ENCODE results near the gene ZNF746. TPM values are rescaled to one million over a fixed set of nuclear protein-coding genes. Genes with fewer than 3 reads are reported as not detected.
A peak's percentile ranks its signal among the peaks of the same experiment; 100 is the strongest.

ZNF746 gene
- total and polyA plus RNA-seq, 2 donors (not counting 1 experiment from before 2014, with no cell fraction given) = 5.9 to 21.5 TPM

DNA sequence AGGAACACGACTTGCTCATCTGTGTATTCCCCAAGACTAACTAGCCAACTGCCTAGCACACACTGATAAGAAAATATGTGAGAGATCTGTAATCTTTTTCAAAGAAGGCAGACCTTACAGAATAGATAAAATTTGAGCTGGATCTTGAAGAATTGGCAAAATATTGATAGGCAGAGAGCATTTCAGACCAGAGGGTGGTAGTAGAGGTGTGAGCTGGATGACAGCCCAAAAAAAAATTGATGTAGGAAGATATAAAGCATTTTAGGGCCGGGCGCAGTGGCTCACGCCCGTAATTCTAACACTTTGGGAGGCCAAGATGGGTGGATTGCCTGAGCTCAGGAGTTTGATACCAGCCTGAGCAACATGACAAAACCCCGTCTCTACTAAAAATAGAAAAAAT, 1.2 kb upstream of the ZNF746 start:
- no peak for DNase-seq (ENCODE audit: low read depth in 2 of 2)
- H4K20me1 ChIP-seq (ENCODE audit: control insufficient read depth, extremely low read depth, insufficient read depth, low read length) = no peaks in the 10 kb centered on the region
- no peak overlapping the region for H3K4me3 ChIP-seq (replicated peaks in 1 of 4; ENCODE audit: control extremely low read depth in 1 of 4, insufficient read depth in 1 of 4, low read depth in 3 of 4, low read length in 4 of 4)
- peaks cover 7% of the 10 kb centered on the region for H3K4me1 ChIP-seq (ENCODE audit: control insufficient read depth, extremely low read depth, insufficient read depth, low read length)
- peaks cover 2% of the 10 kb centered on the region for H3K36me3 ChIP-seq (ENCODE audit: control insufficient read depth, insufficient read depth, low read length)
- H3K4me2 ChIP-seq (ENCODE audit: extremely low read depth, insufficient read depth, low read length) = no peak overlapping the region
- peaks cover 6% of the 10 kb centered on the region for H3K27me3 ChIP-seq (ENCODE audit: control insufficient read depth, insufficient read depth, low read length)
- no peaks in the 10 kb centered on the region for H3K9me3 ChIP-seq (ENCODE audit: control insufficient read depth, insufficient read depth, low read depth, low read length)
- no peak overlapping the region for H2AFZ ChIP-seq (ENCODE audit: low read length)
- H3K27ac ChIP-seq (ENCODE audit: insufficient read depth, low read length) = no peak overlapping the region
- peaks cover 19% of the 10 kb centered on the region for H3K79me2 ChIP-seq (ENCODE audit: control insufficient read depth, insufficient read depth, low read length)
- H3K9ac ChIP-seq (ENCODE audit: insufficient read depth, low read length) = no peak overlapping the region
- TF ChIP-seq EZH2 (IDR thresholded peaks at IDR 0.05; ENCODE audit: low read length, missing control alignments) = no peak
- TF ChIP-seq, protein P1, sequence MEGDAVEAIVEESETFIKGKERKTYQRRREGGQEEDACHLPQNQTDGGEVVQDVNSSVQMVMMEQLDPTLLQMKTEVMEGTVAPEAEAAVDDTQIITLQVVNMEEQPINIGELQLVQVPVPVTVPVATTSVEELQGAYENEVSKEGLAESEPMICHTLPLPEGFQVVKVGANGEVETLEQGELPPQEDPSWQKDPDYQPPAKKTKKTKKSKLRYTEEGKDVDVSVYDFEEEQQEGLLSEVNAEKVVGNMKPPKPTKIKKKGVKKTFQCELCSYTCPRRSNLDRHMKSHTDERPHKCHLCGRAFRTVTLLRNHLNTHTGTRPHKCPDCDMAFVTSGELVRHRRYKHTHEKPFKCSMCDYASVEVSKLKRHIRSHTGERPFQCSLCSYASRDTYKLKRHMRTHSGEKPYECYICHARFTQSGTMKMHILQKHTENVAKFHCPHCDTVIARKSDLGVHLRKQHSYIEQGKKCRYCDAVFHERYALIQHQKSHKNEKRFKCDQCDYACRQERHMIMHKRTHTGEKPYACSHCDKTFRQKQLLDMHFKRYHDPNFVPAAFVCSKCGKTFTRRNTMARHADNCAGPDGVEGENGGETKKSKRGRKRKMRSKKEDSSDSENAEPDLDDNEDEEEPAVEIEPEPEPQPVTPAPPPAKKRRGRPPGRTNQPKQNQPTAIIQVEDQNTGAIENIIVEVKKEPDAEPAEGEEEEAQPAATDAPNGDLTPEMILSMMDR (conservative IDR thresholded peaks at IDR 0.05 in 1 of 2, IDR thresholded peaks at IDR 0.05 in 1 of 2; ENCODE audit: low read depth in 1 of 2, low read length in 2 of 2) = no peak

DNA sequence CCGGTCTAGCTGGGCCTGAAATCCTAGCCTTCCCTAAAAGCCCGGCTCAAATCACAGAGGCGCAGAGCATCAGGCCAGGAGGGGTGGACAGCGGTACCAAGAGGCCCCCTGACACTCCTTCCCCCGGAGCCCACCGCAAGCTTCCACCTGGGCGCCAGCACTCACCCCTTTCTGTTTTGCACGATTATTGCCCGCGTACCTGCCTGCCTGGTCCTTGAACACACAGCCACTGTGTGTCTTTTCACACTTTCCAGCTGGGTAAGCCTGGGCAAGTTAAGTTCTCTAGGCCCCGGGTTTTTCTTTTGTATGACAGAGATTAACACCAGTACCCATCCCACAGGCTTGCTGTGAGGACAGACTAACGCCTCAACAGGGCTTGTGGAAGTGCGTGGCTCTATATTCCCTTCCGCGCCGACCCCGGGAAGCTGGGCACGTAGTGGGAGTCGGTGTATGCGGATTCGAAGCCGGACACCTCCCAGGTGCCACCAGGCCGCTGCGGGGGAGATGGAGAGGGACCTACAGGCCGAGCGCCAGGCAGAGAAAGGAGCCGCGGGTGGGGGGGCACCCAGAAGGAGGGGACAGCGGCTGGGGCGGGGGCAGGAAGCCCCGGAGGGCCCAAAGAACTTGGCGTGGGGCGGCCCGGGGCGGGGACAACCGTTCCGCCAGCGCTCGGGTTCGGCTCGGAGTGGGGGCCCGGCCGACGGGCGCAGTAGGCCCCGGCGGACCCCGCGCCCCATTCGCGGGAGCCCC, 792 bp downstream of the ZNF746 start:
- H4K20me1 ChIP-seq (ENCODE audit: control insufficient read depth, extremely low read depth, insufficient read depth, low read length) = no peaks in the 10 kb centered on the region
- peak overlapping the region; percentile 77 for H3K9ac ChIP-seq (ENCODE audit: insufficient read depth, low read length)
- H2AFZ ChIP-seq (ENCODE audit: low read length) = peak overlapping the region; percentile 16
- H3K4me2 ChIP-seq (ENCODE audit: extremely low read depth, insufficient read depth, low read length) = peak overlapping the region; percentile 82
- peak overlapping the region; percentile 62 to 89 (median 80) for H3K4me3 ChIP-seq (replicated peaks in 1 of 4; ENCODE audit: control extremely low read depth in 1 of 4, insufficient read depth in 1 of 4, low read depth in 3 of 4, low read length in 4 of 4)
- peak; percentile 33 to 42 for DNase-seq (ENCODE audit: low read depth in 2 of 2)
- TF ChIP-seq, protein P1 (conservative IDR thresholded peaks at IDR 0.05 in 1 of 2, IDR thresholded peaks at IDR 0.05 in 1 of 2; ENCODE audit: low read depth in 1 of 2, low read length in 2 of 2) = no peak
- TF ChIP-seq EZH2 (IDR thresholded peaks at IDR 0.05; ENCODE audit: low read length, missing control alignments) = no peak
- H3K36me3 ChIP-seq (ENCODE audit: control insufficient read depth, insufficient read depth, low read length) = peaks cover 15% of the 10 kb centered on the region
- peaks cover 6% of the 10 kb centered on the region for H3K27me3 ChIP-seq (ENCODE audit: control insufficient read depth, insufficient read depth, low read length)
- peak overlapping the region; percentile 69 for H3K27ac ChIP-seq (ENCODE audit: insufficient read depth, low read length)
- peaks cover 7% of the 10 kb centered on the region for H3K4me1 ChIP-seq (ENCODE audit: control insufficient read depth, extremely low read depth, insufficient read depth, low read length)
- no peaks in the 10 kb centered on the region for H3K9me3 ChIP-seq (ENCODE audit: control insufficient read depth, insufficient read depth, low read depth, low read length)
- H3K79me2 ChIP-seq (ENCODE audit: control insufficient read depth, insufficient read depth, low read length) = peaks cover 19% of the 10 kb centered on the region

GRCh38 chr7:149495785-149496641, 1.6 kb downstream of the ZNF746 start:
- Histone ChIP-seq H3K27me3 (ENCODE audit: control insufficient read depth, insufficient read depth, low read length) (peaks cover 6% of the 10 kb centered on the region), H3K4me2 (ENCODE audit: extremely low read depth, insufficient read depth, low read length) (peak overlapping the region; percentile 82), H3K36me3 (ENCODE audit: control insufficient read depth, insufficient read depth, low read length) (peaks cover 19% of the 10 kb centered on the region), H3K4me1 (ENCODE audit: control insufficient read depth, extremely low read depth, insufficient read depth, low read length) (peaks cover 7% of the 10 kb centered on the region), H3K4me3 (replicated peaks in 1 of 4; ENCODE audit: control extremely low read depth in 1 of 4, insufficient read depth in 1 of 4, low read depth in 3 of 4, low read length in 4 of 4) (peak overlapping the region; percentile 62 to 89 (median 80)), H2AFZ (ENCODE audit: low read length) (no peak overlapping the region), H3K9ac (ENCODE audit: insufficient read depth, low read length) (no peak overlapping the region), H4K20me1 (ENCODE audit: control insufficient read depth, extremely low read depth, insufficient read depth, low read length) (no peaks in the 10 kb centered on the region), H3K27ac (ENCODE audit: insufficient read depth, low read length) (peak overlapping the region; percentile 7), H3K9me3 (ENCODE audit: control insufficient read depth, insufficient read depth, low read depth, low read length) (no peaks in the 10 kb centered on the region), H3K79me2 (ENCODE audit: control insufficient read depth, insufficient read depth, low read length) (peaks cover 19% of the 10 kb centered on the region)
- peak; percentile 84 for DNase-seq (ENCODE audit: low read depth in 2 of 2)
- no peak for TF ChIP-seq EZH2 (IDR thresholded peaks at IDR 0.05; ENCODE audit: low read length, missing control alignments)
- TF ChIP-seq, protein P1 (conservative IDR thresholded peaks at IDR 0.05 in 1 of 2, IDR thresholded peaks at IDR 0.05 in 1 of 2; ENCODE audit: low read depth in 1 of 2, low read length in 2 of 2) = no peak
